Measurements from ENCODE around the gene NPHP3.

DNA sequence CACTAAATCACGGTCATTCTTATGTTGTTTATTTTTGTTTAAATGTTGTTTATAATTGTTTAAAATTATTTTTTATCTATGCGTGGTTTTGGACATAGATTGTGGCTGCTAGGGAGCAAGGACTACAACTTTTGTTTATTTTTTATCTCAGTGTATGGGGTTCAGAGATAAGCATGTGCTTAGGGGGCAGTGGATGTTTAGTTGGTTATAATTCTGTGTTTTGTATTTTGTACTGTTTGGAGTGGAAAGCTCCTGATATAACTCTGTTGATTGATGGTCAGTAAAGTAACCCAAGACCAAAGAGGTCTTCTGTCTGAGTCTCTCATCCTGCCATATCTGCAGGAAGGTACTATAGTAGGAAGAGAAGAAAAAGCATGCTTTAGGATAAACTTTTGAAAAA, 36.5 kb upstream of the NPHP3 start:
- no peak for TF ChIP-seq CTCF (conservative IDR thresholded peaks at IDR 0.05)
- TF ChIP-seq ZFX (IDR thresholded peaks at IDR 0.05), result no peak

Measured in C4-2B (cell line).